ENCODE data around the gene TAS1R2. TPM values are rescaled to one million over a fixed set of nuclear protein-coding genes. Genes with fewer than 3 reads are reported as not detected.
A peak's percentile ranks its signal among the peaks of the same experiment; 100 is the strongest.

Gene TAS1R2
- polyA plus RNA-seq, 1 of the 3 experiments (the other 2 are of a cell fraction) = not detected

DNA sequence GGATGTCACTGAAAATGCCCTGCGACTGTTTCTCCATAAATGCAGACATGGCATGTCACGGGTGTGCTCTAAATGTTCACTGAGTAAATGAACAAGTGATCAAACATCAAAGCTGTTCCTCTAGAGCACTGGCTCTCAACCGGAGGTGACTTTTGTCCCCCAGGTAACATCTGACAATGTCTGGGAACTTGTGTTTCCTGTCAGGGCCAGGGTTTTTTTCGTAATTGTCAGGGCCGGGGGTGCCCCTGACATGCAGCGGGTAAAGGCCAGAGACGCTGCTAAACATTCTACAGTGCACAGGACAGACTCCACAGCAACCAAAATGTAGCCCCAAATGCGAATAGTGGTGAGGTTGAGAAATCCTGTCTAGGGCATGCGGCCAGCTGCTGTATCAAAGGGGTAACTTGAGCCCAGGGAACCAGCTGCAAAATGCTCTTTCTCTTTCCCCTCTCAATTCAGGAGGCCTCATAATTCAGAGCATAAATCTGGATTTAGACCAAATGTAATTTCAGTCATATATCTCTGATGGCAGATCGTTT lies 40.9 kb upstream of the TAS1R2 start:
- no peak for DNase-seq
- H3K79me2 ChIP-seq (ENCODE audit: insufficient read depth) = peaks cover 7% of the 10 kb centered on the region; the same call in 1 of the 2 replicates
- no peak for TF ChIP-seq FOXJ3 (CRISPR knock-in tag; IDR thresholded peaks at IDR 0.05)
- TF ChIP-seq GATA2 (CRISPR knock-in tag; IDR thresholded peaks at IDR 0.05) = 0 out of 2 replicates have a peak, but pooled peaks have one; percentile 8
- ChIA-PET POLR2A (no interaction called here), CTCF (interaction anchor here (1.0 to 5.2 kb wide), 5 partner anchors 12 to 303 kb away, joined by 3 to 59 read pairs (median 8); no protein-coding TSS in a partner anchor)
- H3K4me2 ChIP-seq = no peak overlapping the region
- no peak overlapping the region for H3K9ac ChIP-seq
- WGBS (ENCODE audit: low lambda C conversion rate) = 81% methylated on average over 9 of the region's 10 CpGs
- peaks cover 6% of the 10 kb centered on the region for H3F3A ChIP-seq (replicated peaks; ENCODE audit: insufficient read depth)
- H2AFZ ChIP-seq (ENCODE audit: low read depth) = no peak overlapping the region
- no peaks in the 10 kb centered on the region for H3K9me3 ChIP-seq
- no peaks in the 10 kb centered on the region for H3K36me3 ChIP-seq (replicated peaks in 1 of 2; ENCODE audit: control insufficient read depth in 1 of 2, insufficient read depth in 2 of 2, low read length in 1 of 2)
- H3K27me3 ChIP-seq (ENCODE audit: insufficient read depth) = no peaks in the 10 kb centered on the region
- H3K4me3 ChIP-seq (ENCODE audit: low read depth in 2 of 2, low read length in 1 of 2) = no peak overlapping the region
- no peak overlapping the region for H3K27ac ChIP-seq (ENCODE audit: low read depth in 2 of 2, low read length in 1 of 2)
- no peaks in the 10 kb centered on the region for H4K20me1 ChIP-seq (ENCODE audit: insufficient read depth)
- H3K9me2 ChIP-seq = no peaks in the 10 kb centered on the region
- H3K4me1 ChIP-seq (ENCODE audit: control insufficient read depth in 1 of 2, insufficient read depth in 2 of 2, low read depth in 1 of 2, low read length in 1 of 2) = peaks cover 9 to 18% of the 10 kb centered on the region in 2 experiments; a peak in 2 of 4 replicates

DNA sequence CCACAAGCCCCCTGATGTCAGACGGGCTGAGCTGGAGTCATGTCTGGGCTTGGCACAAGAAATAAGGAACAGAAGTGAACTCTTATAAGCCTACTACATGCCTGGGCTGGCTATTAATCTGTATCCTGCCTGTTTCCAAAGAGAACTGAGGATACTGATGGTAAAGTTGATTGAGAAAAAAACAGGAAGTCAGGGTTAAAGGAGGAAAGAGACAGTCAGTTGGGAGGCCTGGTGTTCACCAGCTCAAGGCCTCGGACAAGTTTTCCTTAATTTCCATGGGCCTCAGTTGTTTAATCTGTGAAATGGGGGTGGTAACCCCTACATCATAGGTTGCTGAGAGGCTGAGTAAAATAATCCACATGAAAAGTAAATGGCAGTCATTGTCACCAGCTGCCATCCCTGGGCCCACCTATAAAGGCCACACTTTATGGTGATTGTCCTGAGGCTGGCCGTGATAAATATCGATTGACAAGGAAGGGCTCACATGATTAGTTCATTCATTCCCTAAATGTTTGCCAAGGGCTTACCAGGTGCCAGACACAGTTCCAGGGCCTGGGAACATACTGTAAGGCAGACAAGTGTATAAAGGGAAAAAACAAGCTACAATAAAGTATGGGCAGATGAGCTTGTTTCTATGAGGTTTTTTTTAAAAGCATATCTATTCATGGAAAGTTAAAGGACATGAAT lies 40.0 kb upstream of the TAS1R2 start:
- no peak overlapping the region for H2AFZ ChIP-seq (ENCODE audit: low read depth)
- peaks cover 6% of the 10 kb centered on the region for H3F3A ChIP-seq (replicated peaks; ENCODE audit: insufficient read depth)
- no peak overlapping the region for H3K27ac ChIP-seq (ENCODE audit: low read depth in 2 of 2, low read length in 1 of 2)
- CTCF ChIA-PET = interaction anchor here (1.0 to 5.2 kb wide), 5 partner anchors 13 to 302 kb away, joined by 3 to 59 read pairs (median 8); no protein-coding TSS in a partner anchor
- WGBS (ENCODE audit: low lambda C conversion rate) = 85% methylated on average over 4 of the region's 4 CpGs
- H3K79me2 ChIP-seq (ENCODE audit: insufficient read depth) = peaks cover 7% of the 10 kb centered on the region; the same call in 1 of the 2 replicates
- no peaks in the 10 kb centered on the region for H3K9me3 ChIP-seq
- no peaks in the 10 kb centered on the region for H4K20me1 ChIP-seq (ENCODE audit: insufficient read depth)
- POLR2A ChIA-PET = no interaction called here
- H3K36me3 ChIP-seq (replicated peaks in 1 of 2; ENCODE audit: control insufficient read depth in 1 of 2, insufficient read depth in 2 of 2, low read length in 1 of 2) = no peaks in the 10 kb centered on the region
- H3K4me1 ChIP-seq (ENCODE audit: control insufficient read depth in 1 of 2, insufficient read depth in 2 of 2, low read depth in 1 of 2, low read length in 1 of 2) = peaks cover 9 to 25% of the 10 kb centered on the region in 2 experiments; a peak in 2 of 4 replicates
- no peak overlapping the region for H3K9ac ChIP-seq
- no peaks in the 10 kb centered on the region for H3K27me3 ChIP-seq (ENCODE audit: insufficient read depth)
- DNase-seq = no peak
- H3K9me2 ChIP-seq = no peaks in the 10 kb centered on the region
- H3K4me2 ChIP-seq = no peak overlapping the region
- H3K4me3 ChIP-seq (ENCODE audit: low read depth in 2 of 2, low read length in 1 of 2) = no peak overlapping the region
- TF ChIP-seq MEF2A (IDR thresholded peaks at IDR 0.05; ENCODE audit: borderline replicate concordance, low read depth) = no peak
- no peak for TF ChIP-seq RXRA (IDR thresholded peaks at IDR 0.05; ENCODE audit: borderline replicate concordance, low read depth)
- TF ChIP-seq RAD21 (IDR thresholded peaks at IDR 0.05; ENCODE audit: low read length) = no peak
- no peak for TF ChIP-seq NRF1 (IDR thresholded peaks at IDR 0.05; ENCODE audit: low read depth, low read length)
- no peak for TF ChIP-seq SIN3A (IDR thresholded peaks at IDR 0.05; ENCODE audit: borderline replicate concordance, low read depth, low read length)
- TF ChIP-seq CHD2 (IDR thresholded peaks at IDR 0.05; ENCODE audit: low read length, partially characterized antibody) = no peak
- TF ChIP-seq, protein P1, sequence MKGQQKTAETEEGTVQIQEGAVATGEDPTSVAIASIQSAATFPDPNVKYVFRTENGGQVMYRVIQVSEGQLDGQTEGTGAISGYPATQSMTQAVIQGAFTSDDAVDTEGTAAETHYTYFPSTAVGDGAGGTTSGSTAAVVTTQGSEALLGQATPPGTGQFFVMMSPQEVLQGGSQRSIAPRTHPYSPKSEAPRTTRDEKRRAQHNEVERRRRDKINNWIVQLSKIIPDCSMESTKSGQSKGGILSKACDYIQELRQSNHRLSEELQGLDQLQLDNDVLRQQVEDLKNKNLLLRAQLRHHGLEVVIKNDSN (IDR thresholded peaks at IDR 0.05; ENCODE audit: borderline replicate concordance, low read depth) = no peak
- TF ChIP-seq, protein P2, sequence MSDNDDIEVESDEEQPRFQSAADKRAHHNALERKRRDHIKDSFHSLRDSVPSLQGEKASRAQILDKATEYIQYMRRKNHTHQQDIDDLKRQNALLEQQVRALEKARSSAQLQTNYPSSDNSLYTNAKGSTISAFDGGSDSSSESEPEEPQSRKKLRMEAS (IDR thresholded peaks at IDR 0.05; ENCODE audit: low read depth) = no peak
- TF ChIP-seq, protein P3, sequence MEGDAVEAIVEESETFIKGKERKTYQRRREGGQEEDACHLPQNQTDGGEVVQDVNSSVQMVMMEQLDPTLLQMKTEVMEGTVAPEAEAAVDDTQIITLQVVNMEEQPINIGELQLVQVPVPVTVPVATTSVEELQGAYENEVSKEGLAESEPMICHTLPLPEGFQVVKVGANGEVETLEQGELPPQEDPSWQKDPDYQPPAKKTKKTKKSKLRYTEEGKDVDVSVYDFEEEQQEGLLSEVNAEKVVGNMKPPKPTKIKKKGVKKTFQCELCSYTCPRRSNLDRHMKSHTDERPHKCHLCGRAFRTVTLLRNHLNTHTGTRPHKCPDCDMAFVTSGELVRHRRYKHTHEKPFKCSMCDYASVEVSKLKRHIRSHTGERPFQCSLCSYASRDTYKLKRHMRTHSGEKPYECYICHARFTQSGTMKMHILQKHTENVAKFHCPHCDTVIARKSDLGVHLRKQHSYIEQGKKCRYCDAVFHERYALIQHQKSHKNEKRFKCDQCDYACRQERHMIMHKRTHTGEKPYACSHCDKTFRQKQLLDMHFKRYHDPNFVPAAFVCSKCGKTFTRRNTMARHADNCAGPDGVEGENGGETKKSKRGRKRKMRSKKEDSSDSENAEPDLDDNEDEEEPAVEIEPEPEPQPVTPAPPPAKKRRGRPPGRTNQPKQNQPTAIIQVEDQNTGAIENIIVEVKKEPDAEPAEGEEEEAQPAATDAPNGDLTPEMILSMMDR (IDR thresholded peaks at IDR 0.05) = no peak
- TF ChIP-seq TAF1 (IDR thresholded peaks at IDR 0.05; ENCODE audit: borderline replicate concordance, low read depth, low read length) = no peak
- TF ChIP-seq POLR2AphosphoS5 (IDR thresholded peaks at IDR 0.05; ENCODE audit: low read depth, low read length) = no peak
- TF ChIP-seq NFIC (IDR thresholded peaks at IDR 0.05; ENCODE audit: borderline replicate concordance) = no peak
- TF ChIP-seq RCOR1 (IDR thresholded peaks at IDR 0.05; ENCODE audit: low read length) = no peak
- TF ChIP-seq, protein P4, sequence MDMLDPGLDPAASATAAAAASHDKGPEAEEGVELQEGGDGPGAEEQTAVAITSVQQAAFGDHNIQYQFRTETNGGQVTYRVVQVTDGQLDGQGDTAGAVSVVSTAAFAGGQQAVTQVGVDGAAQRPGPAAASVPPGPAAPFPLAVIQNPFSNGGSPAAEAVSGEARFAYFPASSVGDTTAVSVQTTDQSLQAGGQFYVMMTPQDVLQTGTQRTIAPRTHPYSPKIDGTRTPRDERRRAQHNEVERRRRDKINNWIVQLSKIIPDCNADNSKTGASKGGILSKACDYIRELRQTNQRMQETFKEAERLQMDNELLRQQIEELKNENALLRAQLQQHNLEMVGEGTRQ (IDR thresholded peaks at IDR 0.05; ENCODE audit: borderline replicate concordance, low read depth, low read length) = no peak
- no peak for TF ChIP-seq EZH2phosphoT487 (IDR thresholded peaks at IDR 0.05; ENCODE audit: borderline replicate concordance, low read depth)
- TF ChIP-seq TEAD4 (IDR thresholded peaks at IDR 0.05; ENCODE audit: borderline replicate concordance, insufficient read depth) = no peak
- TF ChIP-seq RFX5 (IDR thresholded peaks at IDR 0.05; ENCODE audit: low read length) = no peak
- no peak for TF ChIP-seq FOSL2 (IDR thresholded peaks at IDR 0.05; ENCODE audit: borderline replicate concordance, low read depth)
